Uterus (tissue), 4 donors: ENCODE data around the gene ADPRHL1. TPM values are rescaled to one million over a fixed set of nuclear protein-coding genes. Genes with fewer than 3 reads are reported as not detected.

ENCODE experiments used
- DNase-seq, 2 donors: peaks; one replicate each; pipeline ENCODE4 v3.0.0-alpha.2; 2019 to 2020
- H3K27ac ChIP-seq, 2 donors: fragments of 200-600 bp; sonication (generic); 1 replicate in 1 of 2; 2 replicates in 1 of 2; pipeline ENCODE4 v1.5.1; 2016 to 2018
- H3K27me3 ChIP-seq, 2 donors: fragments of 200-600 bp; sonication (generic); one replicate each; pipeline ENCODE4 v1.5.1; 2018 to 2019; ENCODE audit warnings: control low read depth in 1 of 2
- H3K36me3 ChIP-seq, 2 donors: fragments of 200-600 bp; sonication (generic); one replicate each; pipeline ENCODE4 v1.5.1; 2019; ENCODE audit warnings: control low read depth in 1 of 2
- H3K4me1 ChIP-seq, 2 donors: fragments of 200-600 bp; sonication (generic); one replicate each; pipeline ENCODE4 v1.5.1; 2018 to 2019; ENCODE audit warnings: control low read depth in 1 of 2
- H3K4me3 ChIP-seq, 2 donors: fragments of 200-600 bp; sonication (generic); 1 replicate in 1 of 2; 2 replicates in 1 of 2; pipeline ENCODE4 v1.5.1; 2018 to 2019; ENCODE audit warnings: mild to moderate bottlenecking in 1 of 2
- H3K9me3 ChIP-seq, 2 donors: fragments of 200-600 bp; sonication (generic); one replicate each; pipeline ENCODE4 v1.5.1; 2019; ENCODE audit warnings: control low read depth in 1 of 2
- POLR2A ChIP-seq, 2 donors: fragments of 450-650 bp; IDR thresholded peaks; one replicate each; pipeline ENCODE4 v1.6.1; 2016; ENCODE audit warnings: antibody characterized with exemption in 2 of 2, mild to moderate bottlenecking in 1 of 2, moderate library complexity in 1 of 2
- intact Hi-C: fragments of 100-400 bp; cut with DNase I; formaldehyde crosslinking; loops from one replicate; pipeline ENCODE4 v1.15.1; 2023; ENCODE audit warnings: low total_unique reads
- total RNA-seq, 4 donors: library from RNA; depleted of rRNA in 3 of 4; stranded (reverse); fragments of >200 nt in 3 of 4; gene quantifications; one replicate each; pipeline versions ENCODE4 v1.1.0 to v1.2.4, GENCODE V29; 2014 to 2023
- TF ChIP-seq, protein P1 (sequence below), 4 experiments: fragments of 200-600 bp in 2 of 4; fragments of 450-650 bp in 2 of 4; sonication (generic) in 2 of 4; IDR thresholded peaks; one replicate each; pipeline ENCODE4 v1.5.1; 2016 to 2019; ENCODE audit warnings: antibody characterized with exemption in 4 of 4, mild to moderate bottlenecking in 2 of 4, moderate library complexity in 1 of 4
- donor health status: DM: yes; HTN: yes; CAD: no.

The ADPRHL1 gene
- total RNA-seq, 4 donors from 2014 or later, result 1.6 to 3.3 TPM; not detected in 2

DNA sequence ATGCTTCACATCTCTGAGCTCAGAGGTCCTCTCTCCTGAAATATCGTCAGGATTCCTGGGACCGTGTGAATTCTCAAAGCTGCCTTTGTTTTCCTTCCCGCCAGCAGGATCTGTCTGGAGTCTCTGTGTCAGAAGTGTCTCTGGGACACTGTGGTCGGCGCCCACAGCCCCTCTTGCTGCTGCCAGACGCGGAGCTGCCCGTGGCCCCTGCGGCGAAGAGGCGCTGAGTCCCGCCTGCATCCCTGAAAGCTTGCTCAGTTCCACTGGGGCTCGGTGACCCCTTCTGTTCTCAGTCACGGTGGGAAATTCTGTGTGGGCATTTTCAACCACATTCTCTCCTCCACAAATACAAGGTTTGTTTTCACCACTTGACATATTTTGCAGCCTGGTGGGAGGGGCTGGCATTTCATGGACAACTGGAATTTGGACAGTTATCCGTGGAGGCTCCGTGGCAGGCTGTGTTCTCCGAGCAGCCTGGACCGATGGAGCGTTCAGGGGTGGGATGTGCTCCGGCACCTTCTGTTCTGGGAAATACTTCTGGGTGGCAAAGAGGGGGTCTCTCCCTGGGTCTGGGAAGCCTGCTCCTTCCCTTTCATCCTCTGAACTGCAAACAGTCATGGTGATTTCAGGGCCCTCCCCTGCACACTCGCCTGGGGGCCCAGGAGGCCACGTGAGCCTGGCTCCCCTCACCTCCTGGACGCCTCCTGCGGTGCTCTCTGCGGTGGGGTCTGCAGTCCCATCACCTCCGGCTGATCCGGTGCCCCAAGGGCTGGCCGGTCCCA is 46.8 kb downstream of the ADPRHL1 start:
- Histone ChIP-seq H3K4me1 (no peaks in the 10 kb centered on the region), H3K27me3 (no peaks in the 10 kb centered on the region), H3K4me3 (no peak overlapping the region), H3K27ac (no peak overlapping the region), H3K36me3 (no peaks in the 10 kb centered on the region), H3K9me3 (no peaks in the 10 kb centered on the region)
- intact Hi-C loops, result no loop called here
- TF ChIP-seq, protein P1, sequence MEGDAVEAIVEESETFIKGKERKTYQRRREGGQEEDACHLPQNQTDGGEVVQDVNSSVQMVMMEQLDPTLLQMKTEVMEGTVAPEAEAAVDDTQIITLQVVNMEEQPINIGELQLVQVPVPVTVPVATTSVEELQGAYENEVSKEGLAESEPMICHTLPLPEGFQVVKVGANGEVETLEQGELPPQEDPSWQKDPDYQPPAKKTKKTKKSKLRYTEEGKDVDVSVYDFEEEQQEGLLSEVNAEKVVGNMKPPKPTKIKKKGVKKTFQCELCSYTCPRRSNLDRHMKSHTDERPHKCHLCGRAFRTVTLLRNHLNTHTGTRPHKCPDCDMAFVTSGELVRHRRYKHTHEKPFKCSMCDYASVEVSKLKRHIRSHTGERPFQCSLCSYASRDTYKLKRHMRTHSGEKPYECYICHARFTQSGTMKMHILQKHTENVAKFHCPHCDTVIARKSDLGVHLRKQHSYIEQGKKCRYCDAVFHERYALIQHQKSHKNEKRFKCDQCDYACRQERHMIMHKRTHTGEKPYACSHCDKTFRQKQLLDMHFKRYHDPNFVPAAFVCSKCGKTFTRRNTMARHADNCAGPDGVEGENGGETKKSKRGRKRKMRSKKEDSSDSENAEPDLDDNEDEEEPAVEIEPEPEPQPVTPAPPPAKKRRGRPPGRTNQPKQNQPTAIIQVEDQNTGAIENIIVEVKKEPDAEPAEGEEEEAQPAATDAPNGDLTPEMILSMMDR (IDR thresholded peaks at IDR 0.05), result no peak
- peak in 1 of 2 donors; percentile 0 for DNase-seq

DNA sequence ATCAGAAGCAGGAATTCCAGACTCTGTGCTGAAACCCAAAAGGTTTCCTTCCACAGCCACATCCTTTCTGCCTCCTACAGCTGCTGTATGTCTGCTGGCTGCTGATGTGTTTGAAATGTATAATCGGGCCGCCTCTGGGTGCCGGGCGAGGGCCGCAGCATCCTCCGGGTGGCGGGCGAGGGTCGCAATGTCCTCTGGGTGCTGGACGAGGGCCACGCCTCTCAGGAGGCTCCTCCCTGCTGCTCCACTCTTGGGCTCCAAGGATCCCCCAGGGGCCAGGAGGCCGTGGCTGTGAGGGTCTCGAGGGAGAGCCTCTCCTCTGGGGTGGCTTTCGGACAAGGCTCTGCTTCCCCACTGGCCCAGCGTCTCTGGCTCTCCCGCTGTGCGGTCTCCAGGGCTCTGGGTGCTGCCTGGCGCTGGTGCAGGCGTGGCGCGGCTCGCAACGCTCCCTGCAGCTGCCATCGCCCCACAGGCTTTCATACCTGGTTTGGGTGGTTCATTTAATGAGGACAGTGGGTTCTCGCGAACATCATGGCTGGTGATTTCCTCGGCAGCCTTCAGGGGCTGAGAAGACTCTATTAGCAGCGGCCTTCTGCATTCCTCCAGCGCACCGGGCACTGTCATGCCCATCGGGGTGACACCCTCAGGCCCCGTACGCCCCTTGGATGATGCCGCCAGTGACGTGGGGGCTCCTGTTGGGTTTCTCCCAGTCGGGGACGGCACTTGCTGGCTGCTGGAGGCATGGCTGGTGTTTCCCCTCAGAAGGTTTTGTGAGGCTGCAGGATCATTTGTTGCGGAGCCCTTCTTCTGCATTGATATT is 47.6 kb downstream of the ADPRHL1 start:
- TF ChIP-seq POLR2A (IDR thresholded peaks at IDR 0.05), result no peak
- TF ChIP-seq, protein P1 (IDR thresholded peaks at IDR 0.05), result no peak
- intact Hi-C loops, result no loop called here
- H3K9me3 ChIP-seq, result no peaks in the 10 kb centered on the region
- DNase-seq, result peak in 1 of 2 donors; percentile 9
- no peak overlapping the region for H3K27ac ChIP-seq
- H3K4me3 ChIP-seq, result no peak overlapping the region
- H3K36me3 ChIP-seq, result no peaks in the 10 kb centered on the region
- H3K27me3 ChIP-seq, result no peaks in the 10 kb centered on the region
- no peaks in the 10 kb centered on the region for H3K4me1 ChIP-seq

DNA sequence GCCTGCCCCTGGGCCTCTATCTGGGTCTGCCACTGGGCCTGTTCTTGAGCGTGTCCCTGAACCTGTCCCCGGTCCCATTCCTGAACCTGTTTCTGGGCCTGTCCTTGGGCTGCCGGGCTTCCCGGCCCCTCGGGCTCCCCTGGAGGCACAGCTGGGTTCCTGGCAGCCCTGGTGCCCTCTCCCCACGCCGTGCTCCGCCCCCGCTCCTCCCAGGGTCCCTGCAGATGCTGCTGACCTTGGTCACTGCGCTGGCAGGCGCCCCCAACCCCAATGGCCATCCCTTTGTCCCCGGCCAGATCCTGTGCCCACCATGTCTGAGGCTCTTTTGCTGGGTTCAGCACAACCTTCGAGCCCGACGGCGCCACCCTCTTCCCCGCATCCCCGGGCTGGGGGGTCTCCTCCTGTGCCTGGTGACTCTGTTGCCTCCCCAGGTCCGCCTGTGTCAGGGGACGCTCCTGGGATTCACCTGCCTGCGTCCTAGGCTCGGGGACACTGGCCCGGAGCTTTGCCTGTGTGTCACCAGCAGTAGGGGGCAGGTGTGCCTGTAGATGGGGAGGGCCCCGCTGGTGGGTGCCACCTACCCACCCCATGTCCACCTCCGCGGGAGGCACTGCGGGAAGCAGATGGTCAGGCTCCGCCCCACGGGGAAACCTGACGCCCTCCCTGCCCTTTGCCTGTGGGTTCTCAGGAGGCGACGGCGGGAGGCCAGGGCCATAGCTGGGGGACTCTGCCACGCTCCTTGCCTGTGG is 48.4 kb downstream of the ADPRHL1 start:
- no peak overlapping the region for H3K27ac ChIP-seq

DNA sequence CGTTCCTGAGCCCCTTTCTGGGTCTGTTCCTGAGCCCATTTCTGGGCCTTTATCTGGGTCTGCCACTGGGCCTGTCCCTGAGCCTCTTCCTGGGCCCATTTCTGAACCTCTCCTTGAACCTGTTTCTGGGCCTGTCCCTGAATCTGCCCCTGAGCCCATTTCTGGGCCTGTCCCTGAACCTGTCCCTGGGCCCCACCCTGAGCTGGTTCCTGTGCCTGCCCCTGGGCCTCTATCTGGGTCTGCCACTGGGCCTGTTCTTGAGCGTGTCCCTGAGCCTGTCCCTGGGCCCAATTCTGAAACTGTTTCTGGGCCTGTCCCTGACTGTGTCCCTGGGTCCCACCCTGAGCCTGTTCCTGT is 48.9 kb downstream of the ADPRHL1 start:
- TF ChIP-seq, protein P1 (IDR thresholded peaks at IDR 0.05), result no peak
- TF ChIP-seq POLR2A (IDR thresholded peaks at IDR 0.05), result no peak
- intact Hi-C loops, result no loop called here
- Histone ChIP-seq H3K9me3 (no peaks in the 10 kb centered on the region), H3K4me1 (no peaks in the 10 kb centered on the region), H3K4me3 (no peak overlapping the region), H3K27ac (no peak overlapping the region), H3K27me3 (no peaks in the 10 kb centered on the region), H3K36me3 (no peaks in the 10 kb centered on the region)
- no peak for DNase-seq

More for the DNA sequence above, 48.4 kb downstream of the ADPRHL1 start:
- intact Hi-C loops, result no loop called here
- Histone ChIP-seq H3K36me3 (no peaks in the 10 kb centered on the region), H3K4me1 (no peaks in the 10 kb centered on the region), H3K9me3 (no peaks in the 10 kb centered on the region), H3K27me3 (no peaks in the 10 kb centered on the region), H3K4me3 (no peak overlapping the region)
- DNase-seq, result no peak
- TF ChIP-seq POLR2A (IDR thresholded peaks at IDR 0.05), result no peak
- TF ChIP-seq, protein P1 (IDR thresholded peaks at IDR 0.05), result no peak
